KG1 (cell line): ENCODE measurements around the gene CNTFR.

Experiments used
- DNase-seq: peaks from one replicate; lab custom pipeline; 2025; lab: John Stamatoyannopoulos, UW

Gene CNTFR

DNA sequence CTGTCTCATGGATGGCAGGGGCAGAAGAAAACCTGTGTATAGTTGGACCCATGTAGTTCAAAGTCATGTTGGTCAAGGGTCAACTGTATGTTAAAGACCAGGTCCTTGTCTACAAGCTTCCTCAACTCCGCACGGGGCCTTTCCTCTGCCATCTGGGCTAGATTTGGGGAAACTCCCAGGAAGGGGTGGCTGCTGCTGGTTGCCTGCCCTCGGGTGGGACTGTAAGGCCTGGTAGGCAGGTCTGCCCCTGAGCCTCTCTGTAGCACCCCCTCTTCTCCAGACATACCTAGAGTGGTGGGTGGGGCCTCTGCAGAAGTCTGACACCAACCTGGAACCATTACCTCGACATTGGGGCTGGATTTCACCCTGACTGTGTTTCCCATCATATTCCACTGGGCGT is 82.0 kb downstream of the CNTFR start:
- no peak for DNase-seq

GRCh38 chr9:34506623-34507022 is 82.9 kb downstream of the CNTFR start:
- DNase-seq, result no peak

- DNase-seq, result no peak
Observed at GRCh38 chr9:34505370-34506120, 84.0 kb downstream of the CNTFR start.

DNA sequence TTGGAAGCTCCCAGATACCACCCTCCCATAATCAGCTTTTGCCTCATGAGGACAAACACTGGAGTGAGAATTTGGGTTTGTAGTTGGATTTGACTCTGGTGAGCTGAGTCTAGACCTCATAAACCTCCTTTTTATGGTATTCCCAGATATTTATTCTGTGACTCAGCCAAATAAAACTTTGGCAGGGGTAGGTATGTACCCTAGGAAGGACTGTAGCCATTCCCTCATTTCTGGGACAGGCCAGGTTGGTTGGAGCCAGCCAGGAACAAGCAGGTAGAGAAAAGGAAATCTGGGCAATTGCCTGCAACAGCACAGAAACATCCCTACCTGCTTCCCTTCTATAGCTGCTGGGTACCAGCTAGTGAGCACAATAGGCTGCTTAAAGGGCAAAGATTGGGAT is 86.1 kb downstream of the CNTFR start:
- no peak for DNase-seq

GRCh38 chr9:34502891-34503290 is 86.6 kb downstream of the CNTFR start:
- DNase-seq, result no peak

DNA sequence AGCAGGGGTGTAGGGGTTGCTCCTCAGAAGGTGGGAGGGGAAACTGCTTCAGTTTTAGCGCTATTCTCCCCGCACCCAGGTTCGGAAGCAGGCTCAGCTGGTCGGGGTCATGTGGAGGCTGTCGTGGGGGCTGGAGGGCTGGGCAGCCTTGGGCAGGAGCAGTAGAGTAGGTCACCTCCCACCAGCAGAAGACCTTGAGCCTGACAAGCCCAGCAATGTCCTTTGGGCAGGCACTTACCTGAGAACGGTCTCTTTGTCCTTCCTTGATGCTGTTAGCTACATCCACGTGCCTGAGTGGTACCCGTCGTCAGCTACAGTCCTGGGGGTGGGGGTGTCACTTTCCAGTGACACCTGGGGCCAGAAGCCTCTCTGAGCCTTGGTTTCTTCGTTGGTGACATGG is 87.1 kb downstream of the CNTFR start:
- no peak for DNase-seq

DNA sequence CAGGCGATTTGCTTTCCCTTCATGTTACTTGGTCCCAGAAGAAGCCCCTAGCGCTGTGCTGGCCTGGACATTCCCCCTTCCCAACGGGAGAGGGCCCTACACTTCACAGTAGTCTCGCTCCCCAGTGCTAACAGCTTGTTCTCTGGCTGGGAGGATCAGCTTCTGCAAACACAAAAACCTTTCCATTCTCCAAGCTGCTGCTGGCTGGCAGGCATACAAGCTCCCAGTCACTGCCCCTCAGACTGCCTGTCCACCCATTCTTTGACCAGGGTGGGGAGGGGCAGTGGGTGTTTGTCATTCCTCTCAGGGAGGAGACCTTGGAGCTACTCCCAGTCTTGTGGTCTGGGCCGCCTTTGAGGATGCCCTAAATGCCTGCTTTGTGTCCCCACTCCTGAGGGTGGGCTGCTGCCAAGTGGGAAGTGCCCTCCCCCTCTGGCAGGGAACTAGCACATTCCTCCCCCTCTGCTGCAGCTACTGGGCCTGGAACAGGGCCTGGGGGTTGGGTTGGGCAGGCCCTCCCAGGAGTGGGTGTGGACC is 87.6 kb downstream of the CNTFR start:
- no peak for DNase-seq
